Measurements from ENCODE around the gene RIPOR1. TPM values are rescaled to one million over a fixed set of nuclear protein-coding genes. Genes with fewer than 3 reads are reported as not detected.

The RIPOR1 gene
- total RNA-seq, 2 experiments from 2014 or later = 12.8 to 15.8 TPM

GRCh38 chr16:67543582-67543981 is 15.0 kb downstream of the RIPOR1 start:
- Mint-ChIP-seq H3K36me3 (ENCODE audit: low read depth) (peaks cover 18% of the 10 kb centered on the region), H3K4me3 (no peak overlapping the region), H3K27me3 (no peaks in the 10 kb centered on the region), H3K9me3 (no peaks in the 10 kb centered on the region), H3K4me1 (peaks cover 57% of the 10 kb centered on the region), H3K27ac (peak overlapping the region; percentile 39)
- CTCF ChIA-PET = interaction anchor here (1.2 to 6.2 kb wide), 8 partner anchors 11 to 124 kb away, joined by 3 to 80 read pairs (median 8); partner anchors contain the start of genes C16orf86, CARMIL2 and CTCF
- no peak for DNase-seq
- POLR2A ChIA-PET = no interaction called here

- Mint-ChIP-seq H3K27me3 (no peaks in the 10 kb centered on the region), H3K4me1 (peaks cover 57% of the 10 kb centered on the region), H3K9me3 (no peaks in the 10 kb centered on the region), H3K36me3 (ENCODE audit: low read depth) (peaks cover 15% of the 10 kb centered on the region), H3K4me3 (no peak overlapping the region), H3K27ac (peak overlapping the region; percentile 75)
- ChIA-PET CTCF (interaction anchor here (0.6 to 6.2 kb wide), 9 partner anchors 10 to 123 kb away, joined by 3 to 80 read pairs (median 6); partner anchors contain the start of genes C16orf86, CARMIL2 and CTCF), POLR2A (no interaction called here)
- no peak for DNase-seq
Measured at GRCh38 chr16:67544329-67544841, 15.8 kb downstream of the RIPOR1 start.

GRCh38 chr16:67544844-67545664 is 16.4 kb downstream of the RIPOR1 start:
- H3K36me3 Mint-ChIP-seq (ENCODE audit: low read depth) = peaks cover 16% of the 10 kb centered on the region
- H3K4me3 Mint-ChIP-seq = no peak overlapping the region
- no peak overlapping the region for H3K27ac Mint-ChIP-seq
- no peak for DNase-seq
- peaks cover 63% of the 10 kb centered on the region for H3K4me1 Mint-ChIP-seq
- ChIA-PET POLR2A (no interaction called here), CTCF (interaction anchor here (0.6 to 6.2 kb wide), 14 partner anchors 8 to 489 kb away, joined by 3 to 80 read pairs (median 5); partner anchors contain the start of genes C16orf86, CARMIL2, CTCF and ENKD1)
- H3K9me3 Mint-ChIP-seq = no peaks in the 10 kb centered on the region
- no peaks in the 10 kb centered on the region for H3K27me3 Mint-ChIP-seq

- Mint-ChIP-seq H3K4me3 (no peak overlapping the region), H3K27ac (no peak overlapping the region), H3K27me3 (no peaks in the 10 kb centered on the region), H3K9me3 (no peaks in the 10 kb centered on the region), H3K36me3 (ENCODE audit: low read depth) (peaks cover 16% of the 10 kb centered on the region), H3K4me1 (peaks cover 66% of the 10 kb centered on the region)
- ChIA-PET CTCF (interaction anchor here (0.8 to 6.2 kb wide), 11 partner anchors 9 to 489 kb away, joined by 3 to 80 read pairs (median 4); partner anchors contain the start of genes C16orf86, CARMIL2 and ENKD1), POLR2A (no interaction called here)
- no peak for DNase-seq
Measured at GRCh38 chr16:67545665-67546024, 17.0 kb downstream of the RIPOR1 start.

- DNase-seq = no peak
- ChIA-PET CTCF (interaction anchor here (0.8 to 6.2 kb wide), 12 partner anchors 8 to 488 kb away, joined by 3 to 93 read pairs (median 10); partner anchors contain the start of genes ACD, C16orf86, CARMIL2 and CTCF), POLR2A (no interaction called here)
- Mint-ChIP-seq H3K27ac (peak overlapping the region; percentile 97), H3K4me3 (no peak overlapping the region), H3K27me3 (no peaks in the 10 kb centered on the region), H3K9me3 (no peaks in the 10 kb centered on the region), H3K36me3 (ENCODE audit: low read depth) (peaks cover 14% of the 10 kb centered on the region), H3K4me1 (peaks cover 64% of the 10 kb centered on the region)
Measured at GRCh38 chr16:67546091-67546501, 17.5 kb downstream of the RIPOR1 start.

- CTCF ChIA-PET = interaction anchor here (0.6 to 6.2 kb wide), 35 partner anchors 9 to 781 kb away, joined by 3 to 93 read pairs (median 6); partner anchors contain the start of genes ACD, ATP6V0D1, C16orf86 and CARMIL2
- POLR2A ChIA-PET = interaction anchor here (0.6 to 1.7 kb wide), 5 partner anchors 9 to 113 kb away, joined by 3 to 10 read pairs (median 4); partner anchors contain the start of genes ACD and CARMIL2
Measured at GRCh38 chr16:67546761-67547422, 18.3 kb downstream of the RIPOR1 start.

GRCh38 chr16:67547423-67548264 is 19.0 kb downstream of the RIPOR1 start:
- peak; percentile 65 for DNase-seq
- Mint-ChIP-seq H3K4me1 (peaks cover 67% of the 10 kb centered on the region), H3K27ac (peak overlapping the region; percentile 97), H3K27me3 (no peaks in the 10 kb centered on the region), H3K9me3 (no peaks in the 10 kb centered on the region), H3K36me3 (ENCODE audit: low read depth) (peaks cover 6% of the 10 kb centered on the region), H3K4me3 (peak overlapping the region; percentile 55)
- ChIA-PET POLR2A (interaction anchor here (0.6 to 1.7 kb wide), 6 partner anchors 8 to 97 kb away, joined by 3 to 10 read pairs (median 4); partner anchors contain the start of gene CARMIL2), CTCF (interaction anchor here (0.6 to 6.2 kb wide), 34 partner anchors 10 to 388 kb away, joined by 3 to 93 read pairs (median 6); partner anchors contain the start of genes ACD, ATP6V0D1, C16orf86 and CARMIL2)

More at GRCh38 chr16:67546761-67547422, 18.3 kb downstream of the RIPOR1 start:
- peak; percentile 78 for DNase-seq
- Mint-ChIP-seq H3K27me3 (no peaks in the 10 kb centered on the region), H3K27ac (peak overlapping the region; percentile 97), H3K4me3 (peak overlapping the region; percentile 55), H3K9me3 (no peaks in the 10 kb centered on the region), H3K4me1 (peaks cover 66% of the 10 kb centered on the region), H3K36me3 (ENCODE audit: low read depth) (peaks cover 12% of the 10 kb centered on the region)

- ChIA-PET CTCF (interaction anchor here (1.6 to 6.2 kb wide), 9 partner anchors 12 to 110 kb away, joined by 5 to 93 read pairs (median 19); partner anchors contain the start of genes ACD, ATP6V0D1, CARMIL2 and CTCF), POLR2A (interaction anchor here (0.6 to 1.7 kb wide), 3 partner anchors 50 to 96 kb away, joined by 3 to 10 read pairs (median 4); partner anchors contain the start of gene CARMIL2)
- Mint-ChIP-seq H3K36me3 (ENCODE audit: low read depth) (peaks cover 5% of the 10 kb centered on the region), H3K9me3 (no peaks in the 10 kb centered on the region), H3K27me3 (no peaks in the 10 kb centered on the region), H3K27ac (peak overlapping the region; percentile 97), H3K4me3 (peak overlapping the region; percentile 55), H3K4me1 (peaks cover 63% of the 10 kb centered on the region)
- DNase-seq = no peak
Measured at GRCh38 chr16:67548265-67549126, 19.9 kb downstream of the RIPOR1 start.

- CTCF ChIA-PET = interaction anchor here (1.0 to 3.7 kb wide), 4 partner anchors 9 to 96 kb away, joined by 3 to 17 read pairs (median 4); partner anchors contain the start of gene CARMIL2
- Mint-ChIP-seq H3K27ac (peak overlapping the region; percentile 97), H3K4me3 (no peak overlapping the region), H3K4me1 (peaks cover 61% of the 10 kb centered on the region), H3K9me3 (no peaks in the 10 kb centered on the region), H3K27me3 (no peaks in the 10 kb centered on the region), H3K36me3 (ENCODE audit: low read depth) (peaks cover 9% of the 10 kb centered on the region)
- no peak for DNase-seq
- POLR2A ChIA-PET = no interaction called here
Measured at GRCh38 chr16:67549240-67549639, 20.6 kb downstream of the RIPOR1 start.

- H3K27ac Mint-ChIP-seq = peak overlapping the region; percentile 77
- POLR2A ChIA-PET = no interaction called here
Measured at GRCh38 chr16:67549936-67550335, 21.3 kb downstream of the RIPOR1 start.

More at GRCh38 chr16:67549936-67550335, 21.3 kb downstream of the RIPOR1 start:
- Mint-ChIP-seq H3K4me3 (no peak overlapping the region), H3K36me3 (ENCODE audit: low read depth) (peaks cover 12% of the 10 kb centered on the region), H3K4me1 (peaks cover 62% of the 10 kb centered on the region), H3K9me3 (no peaks in the 10 kb centered on the region), H3K27me3 (no peaks in the 10 kb centered on the region)
- no peak for DNase-seq
- CTCF ChIA-PET = interaction anchor here (1.0 to 3.7 kb wide), 7 partner anchors 9 to 118 kb away, joined by 3 to 17 read pairs (median 4); partner anchors contain the start of genes CARMIL2 and CTCF

All from activated CD4-positive, alpha-beta T cell treated with anti-CD3 and anti-CD28 coated beads, Interleukin-2, amount 10 ng/mL, durations not matched to agents 7 days and 5 days (primary cell).